ENCODE data around the gene RGS5. TPM values are rescaled to one million over a fixed set of nuclear protein-coding genes. Genes with fewer than 3 reads are reported as not detected.

Gene RGS5
- total RNA-seq, 3 donors from 2014 or later = 22.0 to 156 (median 23.4) TPM

GRCh38 chr1:163094589-163094988 is 108.1 kb downstream of the RGS5 start:
- no peak for TF ChIP-seq CTCF (IDR thresholded peaks at IDR 0.05)
- DNase-seq = no peak
- intact Hi-C loops (cut with DNase I, micrococcal nuclease) = no loop called here
- H3K4me1 ChIP-seq (ENCODE audit: low read depth) = no peaks in the 10 kb centered on the region
- no peak overlapping the region for H3K4me3 ChIP-seq
- ATAC-seq = no peak
- no peaks in the 10 kb centered on the region for H3K9me3 ChIP-seq
- no peaks in the 10 kb centered on the region for H3K36me3 ChIP-seq (ENCODE audit: low read depth)

GRCh38 chr1:163094182-163094581 is 108.5 kb downstream of the RGS5 start:
- intact Hi-C loops (cut with DNase I, micrococcal nuclease) = no loop called here
- H3K4me3 ChIP-seq = no peak overlapping the region
- no peaks in the 10 kb centered on the region for H3K36me3 ChIP-seq (ENCODE audit: low read depth)
- no peaks in the 10 kb centered on the region for H3K4me1 ChIP-seq (ENCODE audit: low read depth)
- ATAC-seq (no peak), DNase-seq (no peak)
- no peak for TF ChIP-seq CTCF (IDR thresholded peaks at IDR 0.05)
- no peaks in the 10 kb centered on the region for H3K9me3 ChIP-seq

- intact Hi-C loops (cut with DNase I, micrococcal nuclease) = no loop called here
- no peak for TF ChIP-seq CTCF (IDR thresholded peaks at IDR 0.05)
- ATAC-seq = no peak
- Histone ChIP-seq H3K4me1 (ENCODE audit: low read depth) (no peaks in the 10 kb centered on the region), H3K9me3 (no peaks in the 10 kb centered on the region), H3K36me3 (ENCODE audit: low read depth) (no peaks in the 10 kb centered on the region), H3K4me3 (no peak overlapping the region)
- DNase-seq = no peak
These were observed 109.1 kb downstream of the RGS5 start for GRCh38 chr1:163093579-163093978.

- DNase-seq (no peak), ATAC-seq (no peak)
- no peak for TF ChIP-seq CTCF (IDR thresholded peaks at IDR 0.05)
- no peaks in the 10 kb centered on the region for H3K9me3 ChIP-seq
- intact Hi-C loops (cut with DNase I, micrococcal nuclease) = no loop called here
- H3K36me3 ChIP-seq (ENCODE audit: low read depth) = no peaks in the 10 kb centered on the region
- H3K4me3 ChIP-seq = no peak overlapping the region
- no peaks in the 10 kb centered on the region for H3K4me1 ChIP-seq (ENCODE audit: low read depth)
These were observed 109.5 kb downstream of the RGS5 start for GRCh38 chr1:163093169-163093568.

Other genes starting within 250 kb of the RGS5 start
- gene RGS4, start 133.6 kb downstream of the RGS5 start, total RNA-seq = 10 to 100 TPM in 1 of 3 donors, 1 to 10 TPM in 1, under 1 TPM in 1; 0.46 to 11.1 (median 1.5) TPM
- 1 to 10 TPM; 1.0 to 8.0 (median 2.3) TPM for gene NUF2, start 119.0 kb upstream of the RGS5 start, total RNA-seq

All from mucosa of descending colon (tissue), 3 donors.